GM19240 (cell line): ENCODE measurements around the gene FLNB.

Source experiments
- DNase-seq: peaks from one replicate; pipeline ENCODE4 v3.0.0; 2011; ENCODE audit warnings: low spot score; ENCODE audit not compliant: insufficient read length

FLNB gene, protein sequence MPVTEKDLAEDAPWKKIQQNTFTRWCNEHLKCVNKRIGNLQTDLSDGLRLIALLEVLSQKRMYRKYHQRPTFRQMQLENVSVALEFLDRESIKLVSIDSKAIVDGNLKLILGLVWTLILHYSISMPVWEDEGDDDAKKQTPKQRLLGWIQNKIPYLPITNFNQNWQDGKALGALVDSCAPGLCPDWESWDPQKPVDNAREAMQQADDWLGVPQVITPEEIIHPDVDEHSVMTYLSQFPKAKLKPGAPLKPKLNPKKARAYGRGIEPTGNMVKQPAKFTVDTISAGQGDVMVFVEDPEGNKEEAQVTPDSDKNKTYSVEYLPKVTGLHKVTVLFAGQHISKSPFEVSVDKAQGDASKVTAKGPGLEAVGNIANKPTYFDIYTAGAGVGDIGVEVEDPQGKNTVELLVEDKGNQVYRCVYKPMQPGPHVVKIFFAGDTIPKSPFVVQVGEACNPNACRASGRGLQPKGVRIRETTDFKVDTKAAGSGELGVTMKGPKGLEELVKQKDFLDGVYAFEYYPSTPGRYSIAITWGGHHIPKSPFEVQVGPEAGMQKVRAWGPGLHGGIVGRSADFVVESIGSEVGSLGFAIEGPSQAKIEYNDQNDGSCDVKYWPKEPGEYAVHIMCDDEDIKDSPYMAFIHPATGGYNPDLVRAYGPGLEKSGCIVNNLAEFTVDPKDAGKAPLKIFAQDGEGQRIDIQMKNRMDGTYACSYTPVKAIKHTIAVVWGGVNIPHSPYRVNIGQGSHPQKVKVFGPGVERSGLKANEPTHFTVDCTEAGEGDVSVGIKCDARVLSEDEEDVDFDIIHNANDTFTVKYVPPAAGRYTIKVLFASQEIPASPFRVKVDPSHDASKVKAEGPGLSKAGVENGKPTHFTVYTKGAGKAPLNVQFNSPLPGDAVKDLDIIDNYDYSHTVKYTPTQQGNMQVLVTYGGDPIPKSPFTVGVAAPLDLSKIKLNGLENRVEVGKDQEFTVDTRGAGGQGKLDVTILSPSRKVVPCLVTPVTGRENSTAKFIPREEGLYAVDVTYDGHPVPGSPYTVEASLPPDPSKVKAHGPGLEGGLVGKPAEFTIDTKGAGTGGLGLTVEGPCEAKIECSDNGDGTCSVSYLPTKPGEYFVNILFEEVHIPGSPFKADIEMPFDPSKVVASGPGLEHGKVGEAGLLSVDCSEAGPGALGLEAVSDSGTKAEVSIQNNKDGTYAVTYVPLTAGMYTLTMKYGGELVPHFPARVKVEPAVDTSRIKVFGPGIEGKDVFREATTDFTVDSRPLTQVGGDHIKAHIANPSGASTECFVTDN (N-terminal part only)

GRCh38 chr3:58008141-58009025, at the start of gene FLNB:
TSS of gene FLNB (plus strand) at chr3:58008422. CDS start at chr3:58008565, 143 bp downstream.
- peak; percentile 92 for DNase-seq

- DNase-seq: no peak
These were observed 49.4 kb upstream of the FLNB start for GRCh38 chr3:57958642-57959422.

DNA sequence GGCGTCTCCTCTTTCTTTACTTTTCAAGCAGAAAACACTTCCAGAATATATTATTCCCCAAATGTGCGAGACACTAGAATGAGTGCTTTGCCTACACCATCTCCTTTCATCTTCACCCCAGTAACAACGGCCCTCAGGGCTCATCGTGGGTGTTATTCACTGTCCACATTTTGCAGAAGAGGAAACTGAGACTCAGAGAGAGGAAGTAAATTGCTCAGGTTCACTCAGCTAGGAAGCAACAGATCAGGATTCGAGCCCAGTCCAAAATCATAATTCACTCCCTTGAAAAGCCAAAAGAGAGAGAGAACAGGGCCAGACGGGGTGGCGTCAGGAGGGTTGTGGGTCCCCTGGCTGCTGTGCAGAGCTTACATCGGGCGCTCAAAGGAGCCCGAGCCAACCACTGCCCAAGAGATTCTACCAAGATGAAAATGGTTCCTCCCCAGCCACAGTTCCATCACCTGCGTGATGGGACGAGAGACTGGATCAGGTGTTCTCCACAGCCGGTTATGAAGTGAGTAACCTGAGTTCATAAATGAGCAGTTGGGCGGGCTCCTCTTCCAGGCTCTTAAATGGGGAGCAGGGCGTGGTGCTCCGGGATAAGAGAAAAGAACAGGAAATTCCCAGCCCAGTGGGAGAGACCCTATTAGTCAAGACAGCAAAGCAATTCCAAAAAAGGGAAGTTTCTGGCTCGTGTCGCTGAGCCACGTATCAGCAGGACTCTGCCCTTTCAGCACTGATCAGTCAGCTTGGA, 48.6 kb upstream of the FLNB start:
- no peak for DNase-seq

- DNase-seq: no peak
These were observed 48.1 kb upstream of the FLNB start for GRCh38 chr3:57960174-57960505.

DNA sequence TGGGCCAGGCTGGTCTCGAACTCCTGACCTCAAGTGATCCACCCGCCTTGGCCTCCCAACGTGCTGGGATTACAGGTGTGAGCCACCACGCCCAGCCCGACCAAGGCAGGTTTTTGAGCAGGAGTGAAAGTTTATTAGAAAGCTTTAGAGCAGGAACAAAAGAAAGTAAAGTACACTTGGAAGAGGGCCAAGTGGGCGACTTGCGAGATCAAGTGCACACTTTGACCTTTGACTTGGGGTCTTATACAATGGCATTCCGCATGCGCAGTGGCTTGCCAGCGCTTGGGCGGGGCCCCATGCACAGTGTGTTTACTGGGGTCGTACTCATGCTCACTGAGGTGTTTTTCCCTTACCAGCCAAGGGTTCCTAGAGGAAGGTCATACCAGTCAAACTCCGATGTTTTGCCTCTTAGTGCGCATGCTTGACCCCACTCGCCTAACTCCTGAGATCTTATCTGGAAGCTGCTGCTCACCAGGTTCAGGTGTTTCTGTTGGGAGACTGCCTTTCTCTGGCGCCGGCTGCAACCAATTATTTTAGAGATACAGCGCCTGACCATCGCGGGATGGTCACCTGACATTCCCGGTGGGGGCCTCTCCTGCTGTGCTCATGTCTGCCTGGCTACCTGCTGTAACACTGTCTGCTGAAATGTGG, 46.9 kb upstream of the FLNB start:
- DNase-seq: no peak

- DNase-seq: no peak
These were observed 46.3 kb upstream of the FLNB start for GRCh38 chr3:57961828-57962447.

GRCh38 chr3:57962448-57962834, 45.8 kb upstream of the FLNB start:
- DNase-seq: no peak

GRCh38 chr3:57963811-57964346, 44.3 kb upstream of the FLNB start:
- DNase-seq: no peak

DNA sequence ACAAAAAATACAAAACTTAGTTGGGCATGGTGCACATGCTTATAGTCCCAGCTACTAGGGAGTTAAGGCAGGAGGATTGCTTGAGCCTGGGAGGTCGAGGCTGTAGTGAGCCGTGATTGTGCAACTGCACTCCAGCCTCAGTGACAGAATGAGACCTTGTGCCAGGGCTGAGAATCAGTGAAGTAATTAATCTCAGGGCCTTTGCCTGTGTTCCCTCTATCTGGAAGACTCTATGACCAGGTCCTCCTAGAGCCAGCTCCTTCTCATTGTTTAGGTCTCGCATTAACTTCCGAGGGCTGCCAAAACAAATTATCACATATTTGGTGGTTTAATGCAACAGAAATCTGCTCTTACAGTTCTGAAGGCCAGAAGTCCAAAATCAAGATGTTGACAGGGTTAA, 41.4 kb upstream of the FLNB start:
- no peak for DNase-seq

GRCh38 chr3:57967590-57967989, 40.6 kb upstream of the FLNB start:
- no peak for DNase-seq

- DNase-seq: no peak
These were observed 39.7 kb upstream of the FLNB start for GRCh38 chr3:57968501-57968900.

- no peak for DNase-seq
These were observed 36.2 kb upstream of the FLNB start for GRCh38 chr3:57971975-57972374.

DNA sequence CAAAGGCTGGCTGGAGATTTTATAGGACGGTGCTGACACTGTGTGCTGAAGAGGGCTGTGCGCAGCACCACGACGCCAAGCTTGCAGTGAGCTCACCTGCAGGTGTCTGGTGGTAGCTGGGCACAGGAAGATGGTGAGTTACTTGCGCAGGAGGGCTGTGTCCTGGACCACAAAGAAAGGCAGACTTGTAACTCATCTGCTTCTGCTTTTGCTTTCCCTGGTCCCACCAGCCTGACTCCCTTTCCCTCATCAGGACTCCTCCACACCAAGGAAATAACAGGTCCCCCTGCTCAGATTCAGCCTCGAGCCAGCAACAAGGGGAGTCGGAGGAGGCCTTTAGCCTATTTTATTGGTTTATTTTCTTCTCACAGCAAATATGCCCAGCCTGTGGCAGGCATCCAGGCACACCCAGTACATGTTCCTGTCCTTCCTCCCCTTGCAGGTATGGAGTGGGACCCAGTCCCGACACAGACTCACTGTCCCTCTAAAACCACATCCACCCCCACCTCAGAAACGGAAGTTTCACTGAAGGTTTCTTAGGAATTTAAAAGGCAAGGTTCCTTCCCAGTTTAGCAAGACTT, 35.6 kb upstream of the FLNB start:
- DNase-seq: no peak

- DNase-seq: no peak
These were observed 34.3 kb upstream of the FLNB start for GRCh38 chr3:57973715-57974477.

DNA sequence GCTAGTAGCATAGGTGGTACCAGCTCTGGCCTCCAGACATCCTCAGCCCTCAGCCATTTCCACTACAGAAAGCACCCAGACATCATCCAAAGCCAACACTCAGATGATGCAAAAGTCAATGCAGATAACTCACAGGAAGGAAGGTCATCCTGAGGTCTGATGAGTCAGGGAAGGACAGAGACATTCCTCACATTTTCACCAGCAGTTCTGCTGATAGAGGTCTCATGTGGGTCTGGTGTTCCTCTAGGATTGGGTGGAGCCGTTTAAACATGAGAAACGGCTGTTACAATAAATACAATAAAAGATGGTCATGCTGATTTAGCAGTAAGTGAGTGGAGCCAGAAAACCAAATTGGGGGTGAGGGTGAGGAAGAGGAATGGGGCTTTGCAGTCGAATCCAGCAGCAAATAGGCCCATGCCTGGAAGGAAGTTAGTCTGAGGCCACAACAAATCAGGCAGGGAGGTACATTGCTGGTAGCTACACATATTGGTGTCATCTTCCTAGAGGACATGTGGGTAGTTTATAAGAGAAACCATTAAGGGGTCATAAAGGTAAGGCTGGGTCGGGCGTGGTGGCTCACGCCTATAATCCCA, 33.3 kb upstream of the FLNB start:
- no peak for DNase-seq

GRCh38 chr3:57977818-57978235, 30.4 kb upstream of the FLNB start:
- DNase-seq: no peak
